ENCODE data around the gene ST3GAL2.

- no peak for TF ChIP-seq NFRKB (IDR thresholded peaks at IDR 0.05)
- TF ChIP-seq BHLHE40 (IDR thresholded peaks at IDR 0.05; ENCODE audit: borderline replicate concordance), result no peak
- no peak for TF ChIP-seq SP1 (IDR thresholded peaks at IDR 0.05)
- no peak for TF ChIP-seq LEF1 (IDR thresholded peaks at IDR 0.05; ENCODE audit: borderline replicate concordance)
- no peak for TF ChIP-seq FOXA1 (IDR thresholded peaks at IDR 0.05)
- no peak for TF ChIP-seq TARDBP (IDR thresholded peaks at IDR 0.05)
- no peak for TF ChIP-seq FOXM1 (IDR thresholded peaks at IDR 0.05; ENCODE audit: borderline replicate concordance)
Observed at GRCh38 chr16:70391446-70391845, 47.5 kb downstream of the ST3GAL2 start.
